ENCODE results near the gene EXD3. TPM values are rescaled to one million over a fixed set of nuclear protein-coding genes. Genes with fewer than 3 reads are reported as not detected.
"Not testable (repeated sequence)": the region's sequence is repeated elsewhere in the genome, so short reads cannot be mapped to it uniquely, and the experiment has no call there.

Gene EXD3
- total RNA-seq, 5 donors from 2014 or later (not counting 1 experiment from before 2014, with no cell fraction given), result 18.5 to 43.8 (median 38.0) TPM

- peaks cover 14 to 35% of the 10 kb centered on the region in 2 donors for H3K36me3 ChIP-seq (ENCODE audit: control insufficient read depth in 2 of 2, extremely low read depth in 1 of 2, insufficient read depth in 1 of 2, low read length in 1 of 2)
- CTCF ChIA-PET; H3K27ac Mint-ChIP-seq; ATAC-seq (replicated peaks in 1 of 4); H3K27ac ChIP-seq (ENCODE audit: low read length); H3K4me1 Mint-ChIP-seq; H3K9me3 Mint-ChIP-seq; DNase-seq; POLR2A ChIA-PET; H3K27me3 Mint-ChIP-seq; H3K4me1 ChIP-seq (ENCODE audit: control insufficient read depth in 1 of 2, extremely low read depth in 1 of 2, insufficient read depth in 2 of 2, low read length in 2 of 2); H3K9me3 ChIP-seq; H3K4me3 ChIP-seq (ENCODE audit: control insufficient read depth in 1 of 2, extremely low read depth in 1 of 2, low read length in 1 of 2); H3K27me3 ChIP-seq (replicated peaks in 1 of 2; ENCODE audit: control insufficient read depth in 2 of 2, extremely low read depth in 1 of 2, insufficient read depth in 2 of 2, low read length in 1 of 2); H3K4me3 Mint-ChIP-seq: not testable (repeated sequence)
- WGBS (ENCODE audit: insufficient coverage), result 100% methylated on average over 1 of the region's 15 CpGs
- peaks cover 18% of the 10 kb centered on the region for H3K36me3 Mint-ChIP-seq
Measured at GRCh38 chr9:137262173-137262908, 160.6 kb downstream of the EXD3 start.

Other genes starting within 250 kb of the EXD3 start
- 100 to 1,000 TPM; 133 to 142 (median 141) TPM for gene ANAPC2, start 234.6 kb downstream of the EXD3 start, total RNA-seq
- 10 to 100 TPM; 37.0 to 71.6 (median 64.0) TPM for gene SSNA1, start 234.5 kb downstream of the EXD3 start, total RNA-seq
- 10 to 100 TPM in 3 of 5 donors, 1 to 10 TPM in 2; 5.8 to 12.8 (median 12.1) TPM for gene TPRN, start 222.4 kb downstream of the EXD3 start, total RNA-seq
- gene TMEM203, start 217.5 kb downstream of the EXD3 start, total RNA-seq, result 10 to 100 TPM; 23.7 to 44.7 (median 42.1) TPM
- gene NDOR1, start 217.5 kb downstream of the EXD3 start, total RNA-seq, result 10 to 100 TPM; 27.6 to 46.7 (median 45.4) TPM
- gene RNF208, start 200.9 kb downstream of the EXD3 start, total RNA-seq, result 1 to 10 TPM in 3 of 5 donors, under 1 TPM in 2; 0.56 to 1.6 (median 1.5) TPM
- under 1 TPM in 4 of 5 donors, not detected in 1; 0.32 to 0.58 (median 0.45) TPM for gene CYSRT1, start 198.0 kb downstream of the EXD3 start, total RNA-seq
- not detected for gene RNF224, start 195.7 kb downstream of the EXD3 start, total RNA-seq
- gene SLC34A3, start 192.3 kb downstream of the EXD3 start, total RNA-seq, result not detected
- 100 to 1,000 TPM in 2 of 5 donors, 10 to 100 TPM in 3; 50.6 to 118 (median 95.3) TPM for gene TUBB4B, start 181.9 kb downstream of the EXD3 start, total RNA-seq
- gene STPG3, start 171.9 kb downstream of the EXD3 start, total RNA-seq, result under 1 TPM in 1 of 5 donors, not detected in 4; 0.54 TPM
- 10 to 100 TPM; 36.1 to 62.2 (median 58.8) TPM for gene NELFB, start 167.8 kb downstream of the EXD3 start, total RNA-seq
- 1 to 10 TPM; 2.2 to 5.6 (median 3.2) TPM for gene TOR4A, start 145.4 kb downstream of the EXD3 start, total RNA-seq
- gene NRARP, start 120.9 kb downstream of the EXD3 start, total RNA-seq, result 1 to 10 TPM in 4 of 5 donors, under 1 TPM in 1; 0.55 to 2.7 (median 1.7) TPM
- 10 to 100 TPM in 2 of 5 donors, 1 to 10 TPM in 3; 6.4 to 11.7 (median 8.1) TPM for gene NOXA1, start 231 bp upstream of the EXD3 start, total RNA-seq
- gene ENTPD8, start 18.2 kb upstream of the EXD3 start, total RNA-seq, result not detected
- gene NSMF, start 36.2 kb upstream of the EXD3 start, total RNA-seq, result 10 to 100 TPM; 40.5 to 89.5 (median 51.7) TPM
- 10 to 100 TPM; 11.7 to 20.0 (median 15.6) TPM for gene PNPLA7, start 127.2 kb upstream of the EXD3 start, total RNA-seq
- gene MRPL41, start 128.7 kb upstream of the EXD3 start, total RNA-seq, result 100 to 1,000 TPM in 2 of 5 donors, 10 to 100 TPM in 3; 33.0 to 158 (median 85.4) TPM
- 10 to 100 TPM; 45.0 to 71.0 (median 66.3) TPM for gene DPH7, start 155.8 kb upstream of the EXD3 start, total RNA-seq
- gene ZMYND19, start 167.3 kb upstream of the EXD3 start, total RNA-seq, result 10 to 100 TPM; 18.7 to 42.0 (median 33.3) TPM
- gene ARRDC1, start 182.5 kb upstream of the EXD3 start, total RNA-seq, result 100 to 1,000 TPM in 3 of 5 donors, 10 to 100 TPM in 2; 54.7 to 123 (median 103) TPM
- 100 to 1,000 TPM; 113 to 124 (median 121) TPM for gene EHMT1, start 195.8 kb upstream of the EXD3 start, total RNA-seq